Stimulated activated CD8-positive, alpha-beta memory T cell treated with anti-CD3 and anti-CD28 coated beads, Interleukin-12 subunit alpha, Interleukin-12 subunit beta, amount 100 ng/mL, for 4 hours (primary cell): ENCODE measurements around the gene HSPB1.
A peak's percentile ranks its signal among the peaks of the same experiment; 100 is the strongest.
"Not testable (repeated sequence)": the region's sequence is repeated elsewhere in the genome, so short reads cannot be mapped to it uniquely, and the experiment has no call there.

Experiments used
- DNase-seq: peaks from one replicate; pipeline ENCODE4 v3.0.0-alpha.2; 2020; ENCODE audit warnings: low read depth

Gene HSPB1

DNA sequence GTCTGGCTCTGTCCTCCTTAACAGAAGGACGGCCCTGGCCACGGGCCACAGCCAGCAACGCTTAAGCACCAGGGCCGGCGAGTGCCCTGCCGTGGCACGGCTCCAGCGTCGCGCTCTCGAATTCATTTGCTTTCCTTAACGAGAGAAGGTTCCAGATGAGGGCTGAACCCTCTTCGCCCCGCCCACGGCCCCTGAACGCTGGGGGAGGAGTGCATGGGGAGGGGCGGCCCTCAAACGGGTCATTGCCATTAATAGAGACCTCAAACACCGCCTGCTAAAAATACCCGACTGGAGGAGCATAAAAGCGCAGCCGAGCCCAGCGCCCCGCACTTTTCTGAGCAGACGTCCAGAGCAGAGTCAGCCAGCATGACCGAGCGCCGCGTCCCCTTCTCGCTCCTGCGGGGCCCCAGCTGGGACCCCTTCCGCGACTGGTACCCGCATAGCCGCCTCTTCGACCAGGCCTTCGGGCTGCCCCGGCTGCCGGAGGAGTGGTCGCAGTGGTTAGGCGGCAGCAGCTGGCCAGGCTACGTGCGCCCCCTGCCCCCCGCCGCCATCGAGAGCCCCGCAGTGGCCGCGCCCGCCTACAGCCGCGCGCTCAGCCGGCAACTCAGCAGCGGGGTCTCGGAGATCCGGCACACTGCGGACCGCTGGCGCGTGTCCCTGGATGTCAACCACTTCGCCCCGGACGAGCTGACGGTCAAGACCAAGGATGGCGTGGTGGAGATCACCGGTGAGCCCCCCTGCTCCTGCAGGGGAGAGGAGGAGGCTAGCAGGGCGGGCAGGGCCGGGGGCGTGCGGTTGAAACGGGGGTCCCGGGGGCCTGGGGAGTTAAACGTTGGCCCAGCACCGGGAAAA lies at the start of gene HSPB1:
HSPB1 (plus strand) TSS at position 327 of the 855 bp plus-strand sequence; CDS start at position 367, 40 bp downstream.
- DNase-seq, result peak; percentile 49

DNA sequence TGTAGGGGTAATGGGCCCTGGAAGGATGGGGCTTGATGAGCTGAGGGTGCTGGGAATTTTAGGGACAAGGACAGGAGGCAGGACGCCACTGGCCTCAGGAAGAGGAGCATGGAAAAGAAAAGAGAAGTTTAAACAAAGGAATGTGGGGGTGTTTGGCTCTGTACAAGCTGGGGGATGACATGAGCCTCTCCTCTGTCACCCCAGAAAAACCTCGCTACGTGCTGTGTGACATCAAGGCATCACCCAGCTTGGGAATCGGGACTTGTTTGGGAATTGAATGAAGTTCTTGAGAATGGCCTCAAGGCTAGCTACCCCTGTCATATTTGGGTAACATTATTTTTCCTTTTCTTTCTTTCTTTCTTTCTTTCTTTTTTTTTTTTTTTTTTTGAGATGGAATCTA lies 47.7 kb upstream of the HSPB1 start:
- DNase-seq, result no peak

DNA sequence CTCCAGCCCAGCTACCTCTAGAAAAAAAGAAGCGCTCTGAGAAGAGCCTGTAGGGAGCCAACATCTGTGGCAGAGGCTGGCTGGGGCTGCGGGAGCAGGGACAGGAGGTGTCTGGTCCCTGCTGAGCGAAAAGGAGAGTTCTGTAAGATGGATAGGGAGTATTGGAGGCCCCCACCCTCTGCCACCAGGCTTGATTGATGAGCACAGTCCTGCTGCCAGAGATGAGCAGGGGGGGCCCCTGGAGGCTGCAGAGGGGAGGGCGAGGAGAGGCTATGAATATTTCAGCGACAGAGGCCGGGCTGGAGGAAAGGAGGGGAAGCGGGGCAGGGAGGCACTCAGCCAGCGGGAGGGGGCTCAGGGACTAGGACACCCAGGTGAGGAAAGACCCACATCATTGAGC lies 44.5 kb upstream of the HSPB1 start:
- no peak for DNase-seq

DNA sequence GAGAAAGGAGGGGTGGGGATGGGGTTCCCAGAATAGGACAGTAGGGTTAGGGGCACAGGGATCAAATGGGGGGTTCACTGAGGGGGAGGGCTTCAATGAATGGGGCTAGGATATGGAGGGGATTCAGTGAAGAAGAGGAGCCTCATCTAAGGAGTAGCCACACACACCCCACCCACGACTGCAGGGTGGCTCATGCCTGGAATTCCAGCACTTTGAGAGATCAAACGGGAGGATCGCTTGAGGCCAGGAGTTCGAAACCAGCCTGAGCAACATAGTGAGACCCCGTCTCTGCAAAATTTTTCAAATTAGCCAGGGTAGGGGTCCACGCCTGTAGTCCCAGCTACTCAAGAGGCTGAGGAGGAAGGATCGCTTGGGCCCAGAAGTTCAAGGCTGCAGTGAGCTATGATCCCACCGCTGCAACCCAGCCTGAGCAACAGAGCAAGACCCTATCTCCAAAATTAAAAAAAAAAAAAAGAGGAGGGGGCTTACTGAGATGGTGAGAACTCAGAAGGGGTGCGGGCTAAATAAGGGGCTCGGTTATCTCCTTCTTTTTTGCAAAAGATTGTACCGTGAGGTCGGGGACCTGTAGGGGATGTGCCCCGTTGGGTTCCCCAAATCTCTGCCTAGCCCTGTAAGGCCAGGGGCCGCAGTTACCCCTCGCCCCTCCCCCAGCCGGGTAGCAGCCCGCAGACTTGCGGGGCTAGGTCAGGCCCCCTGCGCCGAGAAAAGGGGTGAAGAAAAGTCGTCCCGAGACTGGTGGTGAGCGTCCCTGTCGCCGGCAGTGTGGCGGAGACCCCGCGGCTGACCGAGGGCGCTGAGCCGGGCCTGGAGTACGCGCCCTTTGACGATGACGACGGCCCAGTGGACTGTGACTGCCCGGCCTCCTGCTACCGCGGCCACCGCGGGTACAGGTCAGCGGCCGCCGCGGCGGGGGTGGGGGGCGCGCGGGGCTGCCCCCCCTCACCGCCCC lies 43.1 kb upstream of the HSPB1 start:
- no peak for DNase-seq

- DNase-seq, result peak; percentile 13
Observed at GRCh38 chr7:76260171-76260703, 42.2 kb upstream of the HSPB1 start.

DNA sequence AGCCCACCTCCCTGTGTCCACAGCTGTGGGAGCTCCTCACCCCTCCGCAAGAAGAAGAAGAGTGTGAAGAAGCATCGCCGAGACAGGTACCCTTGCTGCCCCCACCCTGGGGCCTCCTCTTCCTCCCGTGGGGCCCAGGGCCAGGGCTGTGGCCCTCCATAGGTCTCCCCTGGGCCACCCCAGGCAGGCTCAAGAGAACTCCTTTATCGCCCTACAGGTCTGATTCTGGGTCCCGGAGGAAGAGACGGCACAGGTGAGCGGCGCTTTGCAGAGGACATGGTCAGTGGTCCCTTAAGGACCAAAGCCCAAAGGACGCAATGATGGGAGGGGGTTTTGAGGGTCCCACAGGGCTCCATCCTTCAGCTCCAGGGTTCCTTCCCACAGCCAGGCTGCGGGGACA lies 41.1 kb upstream of the HSPB1 start:
- no peak for DNase-seq

DNA sequence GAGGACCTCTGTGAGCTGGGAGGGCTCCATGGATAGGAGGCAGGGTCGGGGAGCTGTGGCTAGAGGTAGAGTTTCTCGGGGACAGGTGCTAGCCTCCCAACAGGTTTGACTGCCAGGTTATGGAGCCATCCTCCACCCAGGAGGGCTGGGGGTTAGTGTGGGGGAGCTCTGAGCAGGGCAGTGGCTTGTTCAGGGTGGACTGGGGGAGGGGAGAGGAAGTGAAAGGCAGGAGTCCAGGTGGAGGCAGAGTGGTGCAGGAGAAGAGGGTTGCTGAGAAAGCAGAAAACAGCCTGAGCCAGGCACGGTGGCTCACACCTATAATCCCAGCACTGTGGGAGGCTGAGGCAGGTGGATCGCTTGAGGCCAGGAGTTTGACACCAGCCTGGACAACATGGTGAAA lies 40.5 kb upstream of the HSPB1 start:
- no peak for DNase-seq

DNA sequence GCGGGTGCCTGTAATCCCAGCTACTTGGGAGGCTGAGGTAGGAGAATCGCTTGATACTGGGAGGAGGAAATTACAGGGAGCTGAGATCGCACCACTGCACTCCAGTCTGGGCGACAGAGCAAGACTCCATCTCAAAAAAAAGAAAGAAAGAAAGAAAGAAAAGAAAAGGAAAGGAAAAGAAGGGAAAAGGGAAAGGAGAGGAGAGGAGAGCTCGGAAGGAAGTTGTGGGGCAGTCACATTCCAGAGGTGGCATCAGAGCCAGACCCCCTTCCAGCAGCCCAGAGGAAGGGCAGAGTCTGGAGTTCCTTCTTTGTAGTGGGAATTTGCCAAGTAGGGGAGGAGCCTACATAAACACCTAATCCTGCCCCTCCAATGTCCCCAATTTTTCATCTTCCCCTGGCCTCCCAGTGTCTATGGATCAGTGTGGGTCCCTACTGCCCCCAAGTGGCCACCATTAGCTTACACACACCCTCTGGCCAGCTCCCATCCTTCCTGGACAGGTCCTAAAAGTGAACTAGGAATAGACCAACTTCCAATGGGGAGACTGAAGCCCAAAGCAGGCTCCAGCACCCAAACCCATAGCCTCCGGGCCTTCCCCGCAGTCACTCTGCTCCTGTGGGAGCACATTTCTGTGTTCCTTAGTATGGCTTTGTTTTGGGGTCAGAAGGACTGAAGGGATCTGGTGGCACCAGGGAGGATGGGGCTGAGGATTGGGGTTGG lies 39.6 kb upstream of the HSPB1 start:
- DNase-seq, result no peak

DNA sequence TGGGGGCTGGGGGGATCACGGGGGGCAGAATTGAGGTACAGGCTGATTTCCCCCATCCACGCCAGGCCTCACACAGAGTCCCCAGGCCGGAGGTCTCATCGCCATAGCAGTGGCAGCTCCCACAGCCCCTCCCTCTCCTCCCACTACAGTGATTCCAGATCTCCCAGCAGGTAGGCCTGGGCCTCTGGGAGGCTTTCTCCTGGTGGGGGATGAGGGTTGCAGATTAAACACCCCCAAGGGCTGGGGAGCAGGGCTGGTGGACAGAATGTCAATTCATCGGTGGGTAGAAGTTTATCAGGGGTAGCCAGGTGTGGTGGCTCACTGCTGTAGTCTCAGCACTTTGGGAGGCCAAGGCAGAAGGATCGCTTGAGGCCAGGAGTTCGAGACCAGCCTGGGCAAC lies 37.2 kb upstream of the HSPB1 start:
- no peak for DNase-seq

DNA sequence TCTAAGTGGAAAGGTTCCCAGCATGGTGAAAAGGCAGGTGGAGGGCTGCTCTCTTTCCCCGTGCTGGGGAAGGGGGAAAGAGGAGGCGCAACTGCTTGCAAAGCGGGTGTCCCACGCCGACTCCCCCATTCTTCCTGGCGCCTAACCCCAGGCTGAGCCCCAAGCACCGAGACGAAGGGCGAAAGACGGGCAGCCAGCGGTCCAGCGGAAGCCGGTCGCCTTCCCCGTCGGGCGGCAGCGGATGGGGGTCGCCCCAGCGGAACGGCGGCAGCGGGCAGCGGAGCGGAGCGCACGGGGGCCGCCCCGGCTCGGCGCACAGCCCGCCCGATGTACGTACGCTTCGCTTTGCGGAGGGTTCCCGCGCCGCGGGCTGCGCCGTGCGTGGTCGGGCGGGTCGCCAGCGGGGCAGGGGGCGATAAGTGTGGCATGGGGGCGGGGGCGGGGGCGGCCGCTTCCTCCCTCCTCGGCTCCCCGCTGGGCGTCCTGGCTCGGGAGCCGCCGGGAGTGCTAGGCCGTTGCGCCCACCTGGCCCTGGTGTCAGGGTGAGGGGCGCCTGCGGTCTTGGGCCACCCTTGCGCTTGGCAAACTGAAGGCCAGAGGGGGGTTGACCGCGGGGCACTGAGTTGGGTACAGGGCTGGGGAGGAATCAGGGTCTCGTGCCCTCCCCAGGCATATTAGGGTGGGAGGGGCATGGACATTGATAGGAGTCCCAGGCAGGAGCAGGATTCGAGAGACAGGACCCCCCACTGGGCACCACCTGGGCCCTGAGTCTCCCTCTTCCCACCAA lies 35.2 kb upstream of the HSPB1 start:
- no peak for DNase-seq

DNA sequence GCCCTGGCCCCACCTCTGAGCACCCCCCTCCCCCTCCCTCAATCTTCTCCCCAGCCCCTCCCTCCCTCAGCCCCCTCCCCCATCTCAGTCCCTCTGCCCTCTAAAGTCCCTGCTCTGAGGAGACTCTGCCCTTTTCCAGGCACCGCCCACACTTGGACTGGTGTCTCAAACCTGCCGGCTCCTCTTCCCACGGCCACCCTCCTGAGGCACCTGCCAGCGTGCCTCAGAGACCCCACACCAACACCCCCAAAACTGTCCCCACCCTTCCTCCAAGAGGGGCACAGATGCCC lies 34.6 kb upstream of the HSPB1 start:
- DNase-seq, result no peak

GRCh38 chr7:76268376-76268775 lies 34.1 kb upstream of the HSPB1 start:
- DNase-seq, result no peak

- no peak for DNase-seq
Observed at GRCh38 chr7:76269895-76270294, 32.6 kb upstream of the HSPB1 start.

GRCh38 chr7:76271384-76271783 lies 31.1 kb upstream of the HSPB1 start:
- DNase-seq, result not testable (repeated sequence)

GRCh38 chr7:76272142-76272541 lies 30.3 kb upstream of the HSPB1 start:
- no peak for DNase-seq

GRCh38 chr7:76272851-76273497 lies 29.5 kb upstream of the HSPB1 start:
- no peak for DNase-seq

GRCh38 chr7:76273503-76273902 lies 29.0 kb upstream of the HSPB1 start:
- no peak for DNase-seq

- no peak for DNase-seq
Observed at GRCh38 chr7:76278540-76278939, 23.9 kb upstream of the HSPB1 start.

DNA sequence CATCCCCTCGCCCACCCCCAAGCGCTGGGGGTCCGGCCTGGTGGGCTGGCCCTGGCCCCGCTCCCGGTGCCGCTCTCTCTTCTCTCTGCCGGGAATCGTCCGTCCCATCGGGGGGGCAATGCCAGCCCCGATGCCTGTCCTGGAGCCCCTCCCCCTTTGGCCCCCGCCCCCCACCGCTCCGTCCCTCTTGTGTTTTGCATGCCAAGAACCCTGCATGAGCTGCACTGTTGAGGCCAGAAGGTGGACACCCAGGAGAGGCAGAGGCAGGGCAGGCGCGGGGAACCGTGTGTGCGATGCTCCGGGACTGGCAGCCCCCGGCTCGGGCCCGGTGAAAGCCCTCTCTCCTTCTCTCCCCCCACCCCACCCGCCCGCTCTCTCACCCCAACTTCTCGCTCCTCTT lies 22.1 kb upstream of the HSPB1 start:
- no peak for DNase-seq

DNA sequence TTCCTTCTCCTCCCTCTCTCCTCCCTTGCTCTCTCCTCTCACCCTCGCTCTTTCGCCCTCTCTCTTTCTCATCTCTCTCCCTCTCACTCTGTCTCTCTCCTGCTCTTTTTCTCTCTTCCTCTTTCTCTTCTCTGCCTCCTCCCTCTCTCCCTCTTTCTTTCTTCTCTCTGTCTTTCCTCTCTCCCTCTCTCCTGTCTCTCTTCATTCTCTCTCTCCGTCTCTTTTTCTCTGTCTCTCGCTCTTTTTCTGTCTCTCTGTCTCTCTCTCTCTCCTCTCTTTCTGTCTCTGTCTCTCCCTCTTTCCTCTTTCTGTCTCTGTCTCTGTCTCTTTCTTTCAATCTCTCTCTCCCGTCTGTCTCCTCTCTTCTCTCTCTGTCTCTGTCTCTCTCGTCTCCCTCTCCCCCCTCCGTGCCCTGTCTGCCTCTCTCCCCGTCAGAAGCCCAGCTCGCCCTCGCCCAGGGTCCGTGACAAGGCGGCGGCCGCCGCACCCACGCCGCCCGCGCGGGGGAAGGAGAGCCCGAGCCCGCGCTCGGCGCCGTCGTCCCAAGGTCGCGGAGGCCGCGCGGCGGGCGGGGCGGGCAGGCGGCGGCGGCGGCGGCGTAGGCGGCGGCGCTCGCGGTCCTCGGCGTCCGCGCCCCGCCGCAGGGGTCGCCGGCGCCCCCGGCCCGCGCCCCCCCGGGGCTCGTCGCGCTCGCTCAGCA lies 21.3 kb upstream of the HSPB1 start:
- no peak for DNase-seq
